ENCODE results near the gene ENOX1.
"Not testable (repeated sequence)": the region's sequence is repeated elsewhere in the genome, so short reads cannot be mapped to it uniquely, and the experiment has no call there.

The ENOX1 gene

GRCh38 chr13:43786766-43787517 lies at the start of gene ENOX1:
Gene ENOX1, minus strand, starts transcription at chr13:43786972.
- no peak for DNase-seq

- no peak for DNase-seq
These were observed 48.9 kb upstream of the ENOX1 start for GRCh38 chr13:43835701-43836100.

GRCh38 chr13:43831088-43831487 lies 44.3 kb upstream of the ENOX1 start:
- no peak for DNase-seq

- no peak for DNase-seq
These were observed 43.7 kb upstream of the ENOX1 start for GRCh38 chr13:43830497-43830881.

GRCh38 chr13:43824656-43825055 lies 37.9 kb upstream of the ENOX1 start:
- not testable (repeated sequence) for DNase-seq

- no peak for DNase-seq
These were observed 36.2 kb upstream of the ENOX1 start for GRCh38 chr13:43822969-43823368.

GRCh38 chr13:43816401-43816889 lies 29.7 kb upstream of the ENOX1 start:
- no peak for DNase-seq

GRCh38 chr13:43815204-43815603 lies 28.4 kb upstream of the ENOX1 start:
- DNase-seq: no peak

GRCh38 chr13:43808676-43809075 lies 21.9 kb upstream of the ENOX1 start:
- no peak for DNase-seq

GRCh38 chr13:43805681-43806128 lies 18.9 kb upstream of the ENOX1 start:
- no peak for DNase-seq

GRCh38 chr13:43805071-43805468 lies 18.3 kb upstream of the ENOX1 start:
- no peak for DNase-seq

- peak; percentile 43 for DNase-seq
These were observed 17.8 kb upstream of the ENOX1 start for GRCh38 chr13:43804461-43805070.

GRCh38 chr13:43802511-43802910 lies 15.7 kb upstream of the ENOX1 start:
- no peak for DNase-seq

GRCh38 chr13:43800828-43801227 lies 14.1 kb upstream of the ENOX1 start:
- DNase-seq: no peak

GRCh38 chr13:43799191-43799590 lies 12.4 kb upstream of the ENOX1 start:
- DNase-seq: no peak

GRCh38 chr13:43797869-43798268 lies 11.1 kb upstream of the ENOX1 start:
- no peak for DNase-seq

- no peak for DNase-seq
These were observed 10.4 kb upstream of the ENOX1 start for GRCh38 chr13:43797159-43797558.

GRCh38 chr13:43794416-43794815 lies 7.6 kb upstream of the ENOX1 start:
- DNase-seq: no peak

- no peak for DNase-seq
These were observed 5.5 kb upstream of the ENOX1 start for GRCh38 chr13:43792076-43792881.

GRCh38 chr13:43787997-43788396 lies 1.2 kb upstream of the ENOX1 start:
- DNase-seq: peak; percentile 21

GRCh38 chr13:43787518-43787891 lies 733 bp upstream of the ENOX1 start:
- DNase-seq: no peak

GRCh38 chr13:43786472-43786765 lies 353 bp downstream of the ENOX1 start:
- no peak for DNase-seq

- DNase-seq: peak; percentile 72
These were observed 911 bp downstream of the ENOX1 start for GRCh38 chr13:43785650-43786471.
